DMS 273 (cell line): ENCODE results near the gene ANKFN1.

ENCODE experiments used
- DNase-seq: peaks from one replicate; lab custom pipeline; 2025; ENCODE audit not compliant: unreplicated experiment; lab: John Stamatoyannopoulos, UW

The ANKFN1 gene

GRCh38 chr17:56486732-56487131 lies 333.5 kb downstream of the ANKFN1 start:
- DNase-seq: no peak

- no peak for DNase-seq
These were observed 335.5 kb downstream of the ANKFN1 start for GRCh38 chr17:56488800-56489199.

GRCh38 chr17:56489980-56490379 lies 336.7 kb downstream of the ANKFN1 start:
- DNase-seq: no peak

GRCh38 chr17:56495556-56495955 lies 342.3 kb downstream of the ANKFN1 start:
- DNase-seq: no peak

- no peak for DNase-seq
These were observed 343.9 kb downstream of the ANKFN1 start for GRCh38 chr17:56497132-56497531.

- peak; percentile 75 for DNase-seq
These were observed 346.6 kb downstream of the ANKFN1 start for GRCh38 chr17:56499799-56500388.

GRCh38 chr17:56502120-56502654 lies 348.9 kb downstream of the ANKFN1 start:
- no peak for DNase-seq

- DNase-seq: no peak
These were observed 352.0 kb downstream of the ANKFN1 start for GRCh38 chr17:56505154-56505756.

- DNase-seq: peak; percentile 9
These were observed 353.1 kb downstream of the ANKFN1 start for GRCh38 chr17:56506349-56506748.

GRCh38 chr17:56510554-56511342 lies 357.5 kb downstream of the ANKFN1 start:
- DNase-seq: no peak

- DNase-seq: no peak
These were observed 361.0 kb downstream of the ANKFN1 start for GRCh38 chr17:56514264-56514663.

GRCh38 chr17:56514899-56515298 lies 361.6 kb downstream of the ANKFN1 start:
- no peak for DNase-seq

- no peak for DNase-seq
These were observed 368.3 kb downstream of the ANKFN1 start for GRCh38 chr17:56521414-56522141.

- DNase-seq: no peak
These were observed 369.8 kb downstream of the ANKFN1 start for GRCh38 chr17:56523042-56523441.

- DNase-seq: no peak
These were observed 375.4 kb downstream of the ANKFN1 start for GRCh38 chr17:56528696-56529095.

GRCh38 chr17:56532926-56533325 lies 379.7 kb downstream of the ANKFN1 start:
- DNase-seq: no peak

- DNase-seq: no peak
These were observed 383.5 kb downstream of the ANKFN1 start for GRCh38 chr17:56536766-56537165.

GRCh38 chr17:56540836-56541235 lies 387.6 kb downstream of the ANKFN1 start:
- no peak for DNase-seq

- no peak for DNase-seq
These were observed 390.0 kb downstream of the ANKFN1 start for GRCh38 chr17:56543280-56543679.

- DNase-seq: no peak
These were observed 391.8 kb downstream of the ANKFN1 start for GRCh38 chr17:56545106-56545505.

GRCh38 chr17:56545930-56546329 lies 392.7 kb downstream of the ANKFN1 start:
- DNase-seq: no peak
